Activated naive CD8-positive, alpha-beta T cell (primary cell): ENCODE measurements around the gene DOCK1.
"Not testable (repeated sequence)": the region's sequence is repeated elsewhere in the genome, so short reads cannot be mapped to it uniquely, and the experiment has no call there.

Source experiments
- H3K27ac Mint-ChIP-seq: one replicate; pipeline ENCODE4 v1.8.0; 2021; ENCODE audit warnings: mixed read lengths
- H3K27me3 Mint-ChIP-seq: one replicate; pipeline ENCODE4 v1.8.0; 2021; ENCODE audit warnings: mixed read lengths
- H3K36me3 Mint-ChIP-seq: one replicate; pipeline ENCODE4 v1.8.0; 2021; ENCODE audit warnings: mixed read lengths
- H3K4me1 Mint-ChIP-seq: one replicate; pipeline ENCODE4 v1.8.0; 2021; ENCODE audit warnings: low read depth, mixed read lengths
- H3K4me3 Mint-ChIP-seq: one replicate; pipeline ENCODE4 v1.8.0; 2021; ENCODE audit warnings: mild to moderate bottlenecking, mixed read lengths
- H3K9me3 Mint-ChIP-seq: one replicate; pipeline ENCODE4 v1.8.0; 2021; ENCODE audit warnings: low read depth, mixed read lengths

Gene DOCK1

DNA sequence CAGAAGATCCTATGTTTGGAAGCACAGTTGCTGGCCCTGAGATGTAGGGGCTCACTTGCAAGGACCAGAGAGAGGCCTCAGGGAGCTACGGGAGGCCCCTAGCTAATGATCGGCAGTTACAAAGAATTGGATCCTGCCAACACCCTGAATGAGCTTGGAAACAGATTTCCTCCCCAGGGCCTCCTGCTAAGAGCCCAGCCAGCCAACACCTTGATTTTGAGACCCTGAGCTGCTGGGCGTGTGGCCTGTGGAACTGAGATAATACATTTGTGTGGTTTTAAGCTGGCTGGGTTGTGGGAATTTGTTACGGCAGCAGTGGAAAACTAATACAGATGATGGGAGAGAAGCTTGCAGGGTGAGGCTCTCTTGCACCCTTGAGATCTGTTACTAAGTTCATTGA is 3.9 kb downstream of the DOCK1 start:
- peaks cover 12% of the 10 kb centered on the region for H3K27me3 Mint-ChIP-seq
- H3K4me3 Mint-ChIP-seq, result no peak overlapping the region
- H3K9me3 Mint-ChIP-seq, result no peaks in the 10 kb centered on the region
- H3K27ac Mint-ChIP-seq, result no peak overlapping the region
- peaks cover 7% of the 10 kb centered on the region for H3K4me1 Mint-ChIP-seq
- H3K36me3 Mint-ChIP-seq, result no peaks in the 10 kb centered on the region

- H3K9me3 Mint-ChIP-seq, result peaks cover 5% of the 10 kb centered on the region
- no peak overlapping the region for H3K4me3 Mint-ChIP-seq
- no peaks in the 10 kb centered on the region for H3K36me3 Mint-ChIP-seq
- H3K27ac Mint-ChIP-seq, result no peak overlapping the region
- peaks cover 4% of the 10 kb centered on the region for H3K4me1 Mint-ChIP-seq
- H3K27me3 Mint-ChIP-seq, result peaks cover 7% of the 10 kb centered on the region
These were observed 5.0 kb downstream of the DOCK1 start for GRCh38 chr10:126910196-126910595.

DNA sequence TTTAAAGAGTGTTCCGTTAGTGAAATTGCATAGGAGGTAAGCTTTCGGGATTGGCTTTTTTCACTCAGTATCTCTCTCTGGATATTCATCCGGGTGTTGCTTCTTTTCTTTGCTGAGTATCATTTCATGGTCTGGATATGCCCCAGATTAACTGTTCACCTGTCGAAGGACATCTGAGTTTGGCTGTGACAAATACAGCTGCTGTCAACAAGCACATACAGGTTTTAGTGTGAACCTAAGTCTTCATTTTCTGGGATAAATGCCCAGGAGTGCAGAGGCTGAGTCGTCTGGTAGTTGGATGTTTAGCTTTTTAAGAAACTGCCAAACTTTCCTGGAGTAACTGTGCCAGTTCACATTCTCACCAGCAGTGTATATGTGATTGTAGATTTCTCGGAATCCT is 5.6 kb downstream of the DOCK1 start:
- H3K4me1 Mint-ChIP-seq, result peaks cover 4% of the 10 kb centered on the region
- H3K36me3 Mint-ChIP-seq, result no peaks in the 10 kb centered on the region
- peaks cover 5% of the 10 kb centered on the region for H3K9me3 Mint-ChIP-seq
- H3K27ac Mint-ChIP-seq, result no peak overlapping the region
- peaks cover 7% of the 10 kb centered on the region for H3K27me3 Mint-ChIP-seq
- H3K4me3 Mint-ChIP-seq, result no peak overlapping the region

DNA sequence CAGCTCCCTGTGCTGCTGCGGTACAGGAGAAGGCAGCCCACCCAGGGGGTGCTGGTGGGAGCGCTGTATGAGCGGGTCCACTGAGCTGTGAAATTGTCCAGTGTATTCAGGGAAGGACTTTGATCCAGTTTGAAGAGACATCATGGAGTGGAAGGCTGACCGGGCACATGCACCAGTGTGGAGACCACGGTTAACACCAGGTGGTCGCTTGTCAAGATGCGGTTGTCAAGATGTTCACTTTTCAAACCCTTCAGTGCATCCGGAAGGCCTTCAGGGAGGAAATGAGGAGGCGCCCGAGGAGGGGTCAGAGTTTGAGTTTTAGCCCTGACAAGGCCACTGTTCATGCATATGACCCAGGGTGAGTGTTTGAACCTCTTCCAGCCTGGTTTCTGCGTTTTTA is 6.1 kb downstream of the DOCK1 start:
- peaks cover 5% of the 10 kb centered on the region for H3K9me3 Mint-ChIP-seq
- H3K4me1 Mint-ChIP-seq, result peaks cover 4% of the 10 kb centered on the region
- no peak overlapping the region for H3K4me3 Mint-ChIP-seq
- H3K27me3 Mint-ChIP-seq, result peaks cover 7% of the 10 kb centered on the region
- no peak overlapping the region for H3K27ac Mint-ChIP-seq
- H3K36me3 Mint-ChIP-seq, result no peaks in the 10 kb centered on the region

DNA sequence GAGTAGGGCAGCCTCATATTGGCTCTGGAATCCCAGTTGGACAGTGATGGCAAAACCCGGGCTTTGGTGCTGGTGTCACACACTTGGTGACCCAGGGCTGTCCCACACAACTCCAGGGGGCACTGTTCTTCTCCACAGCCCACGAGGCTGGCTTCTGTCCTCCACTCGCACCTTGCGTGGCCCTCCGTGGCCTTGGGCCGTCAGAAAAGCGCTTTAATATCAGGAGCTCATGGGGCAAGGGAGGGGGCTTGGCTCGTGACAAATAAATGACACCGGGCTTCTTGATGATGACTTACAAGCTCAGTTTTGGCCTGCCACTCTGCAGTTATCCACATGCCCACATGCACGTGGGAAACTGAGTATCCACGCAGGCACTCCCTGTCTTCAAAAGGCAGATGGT is 8.1 kb downstream of the DOCK1 start:
- Mint-ChIP-seq H3K27me3 (no peaks in the 10 kb centered on the region), H3K36me3 (no peaks in the 10 kb centered on the region), H3K9me3 (peaks cover 5% of the 10 kb centered on the region), H3K27ac (no peak overlapping the region), H3K4me1 (no peaks in the 10 kb centered on the region), H3K4me3 (no peak overlapping the region)

- H3K36me3 Mint-ChIP-seq, result no peaks in the 10 kb centered on the region
- no peaks in the 10 kb centered on the region for H3K27me3 Mint-ChIP-seq
- peaks cover 5% of the 10 kb centered on the region for H3K9me3 Mint-ChIP-seq
- no peaks in the 10 kb centered on the region for H3K4me1 Mint-ChIP-seq
- no peak overlapping the region for H3K4me3 Mint-ChIP-seq
- no peak overlapping the region for H3K27ac Mint-ChIP-seq
These were observed 9.3 kb downstream of the DOCK1 start for GRCh38 chr10:126914561-126914960.

GRCh38 chr10:126916952-126917351 is 11.7 kb downstream of the DOCK1 start:
- not testable (repeated sequence) for H3K9me3 Mint-ChIP-seq, H3K4me1 Mint-ChIP-seq, H3K36me3 Mint-ChIP-seq, H3K4me3 Mint-ChIP-seq, H3K27me3 Mint-ChIP-seq, H3K27ac Mint-ChIP-seq

- Mint-ChIP-seq H3K9me3 (peaks cover 5% of the 10 kb centered on the region), H3K4me3 (no peak overlapping the region), H3K27me3 (no peaks in the 10 kb centered on the region), H3K36me3 (peaks cover 2% of the 10 kb centered on the region), H3K27ac (no peak overlapping the region), H3K4me1 (no peaks in the 10 kb centered on the region)
These were observed 12.1 kb downstream of the DOCK1 start for GRCh38 chr10:126917375-126917774.

GRCh38 chr10:126917975-126918908 is 13.0 kb downstream of the DOCK1 start:
- no peaks in the 10 kb centered on the region for H3K27me3 Mint-ChIP-seq
- no peak overlapping the region for H3K4me3 Mint-ChIP-seq
- no peak overlapping the region for H3K27ac Mint-ChIP-seq
- H3K4me1 Mint-ChIP-seq, result no peaks in the 10 kb centered on the region
- H3K36me3 Mint-ChIP-seq, result peaks cover 2% of the 10 kb centered on the region
- peaks cover 5% of the 10 kb centered on the region for H3K9me3 Mint-ChIP-seq

- Mint-ChIP-seq H3K9me3 (peaks cover 5% of the 10 kb centered on the region), H3K4me1 (no peaks in the 10 kb centered on the region), H3K4me3 (no peak overlapping the region), H3K27ac (no peak overlapping the region), H3K36me3 (peaks cover 2% of the 10 kb centered on the region), H3K27me3 (no peaks in the 10 kb centered on the region)
These were observed 14.2 kb downstream of the DOCK1 start for GRCh38 chr10:126919426-126919825.

GRCh38 chr10:126921162-126921561 is 15.9 kb downstream of the DOCK1 start:
- H3K27ac Mint-ChIP-seq, result no peak overlapping the region
- peaks cover 2% of the 10 kb centered on the region for H3K36me3 Mint-ChIP-seq
- no peaks in the 10 kb centered on the region for H3K4me1 Mint-ChIP-seq
- H3K27me3 Mint-ChIP-seq, result no peaks in the 10 kb centered on the region
- H3K9me3 Mint-ChIP-seq, result no peaks in the 10 kb centered on the region
- H3K4me3 Mint-ChIP-seq, result no peak overlapping the region

DNA sequence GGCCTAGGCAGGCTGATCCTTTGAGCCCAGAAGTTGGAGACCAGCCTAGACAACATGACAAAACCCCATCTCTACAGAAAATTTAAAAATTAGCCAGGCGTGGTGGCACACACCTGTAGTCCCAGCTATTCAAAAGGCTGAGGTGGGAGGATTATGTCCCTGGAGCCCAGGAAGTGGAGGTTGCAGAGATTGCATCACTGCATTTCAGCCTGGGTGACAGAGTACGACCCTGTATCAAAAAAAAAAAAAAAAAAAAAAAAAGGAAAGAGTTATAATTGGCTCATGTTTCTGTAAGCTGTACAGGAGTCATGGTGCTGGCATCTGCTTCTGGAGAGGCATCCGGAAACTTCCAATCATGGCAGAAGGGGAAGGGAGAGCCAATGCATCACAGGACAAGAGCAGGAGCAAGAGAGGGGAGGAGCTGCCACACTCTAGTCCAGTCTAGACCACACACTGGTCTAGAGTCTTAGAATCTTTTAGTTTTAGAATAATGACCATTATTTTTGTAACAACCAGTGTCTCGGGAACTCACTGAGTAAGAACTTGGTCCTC is 16.8 kb downstream of the DOCK1 start:
- Mint-ChIP-seq H3K27me3 (no peaks in the 10 kb centered on the region), H3K9me3 (no peaks in the 10 kb centered on the region), H3K27ac (no peak overlapping the region)

GRCh38 chr10:126924180-126924914 is 19.1 kb downstream of the DOCK1 start:
- no peaks in the 10 kb centered on the region for H3K27me3 Mint-ChIP-seq
- no peaks in the 10 kb centered on the region for H3K4me1 Mint-ChIP-seq
- H3K36me3 Mint-ChIP-seq, result peaks cover 2% of the 10 kb centered on the region
- H3K9me3 Mint-ChIP-seq, result no peaks in the 10 kb centered on the region
- no peak overlapping the region for H3K27ac Mint-ChIP-seq
- no peak overlapping the region for H3K4me3 Mint-ChIP-seq

More for the DNA sequence above, 16.8 kb downstream of the DOCK1 start:
- H3K4me1 Mint-ChIP-seq, result no peaks in the 10 kb centered on the region
- H3K4me3 Mint-ChIP-seq, result no peak overlapping the region
- peaks cover 2% of the 10 kb centered on the region for H3K36me3 Mint-ChIP-seq

DNA sequence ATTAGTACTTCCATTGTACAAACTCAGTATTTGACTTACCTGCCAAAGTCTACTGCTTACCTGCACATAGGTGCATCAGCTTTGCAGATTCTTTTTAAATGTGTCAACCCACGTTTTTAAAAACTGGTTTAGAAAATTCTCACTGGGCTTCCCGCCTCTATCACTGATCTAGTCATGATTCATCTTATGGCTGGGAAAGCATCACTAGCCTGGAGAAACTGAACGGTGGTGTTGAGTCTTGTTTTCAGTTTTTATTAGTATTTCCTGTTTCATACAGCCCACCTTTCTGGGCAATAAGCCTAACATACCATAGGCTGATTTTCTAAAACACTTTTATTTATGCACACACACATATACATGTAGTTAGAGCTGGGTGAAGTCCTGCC is 19.7 kb downstream of the DOCK1 start:
- Mint-ChIP-seq H3K4me1 (no peaks in the 10 kb centered on the region), H3K27me3 (no peaks in the 10 kb centered on the region), H3K9me3 (no peaks in the 10 kb centered on the region), H3K27ac (no peak overlapping the region), H3K4me3 (no peak overlapping the region), H3K36me3 (peaks cover 2% of the 10 kb centered on the region)

GRCh38 chr10:126926568-126926967 is 21.3 kb downstream of the DOCK1 start:
- Mint-ChIP-seq H3K27ac (no peak overlapping the region), H3K9me3 (no peaks in the 10 kb centered on the region), H3K36me3 (no peaks in the 10 kb centered on the region), H3K4me3 (no peak overlapping the region), H3K27me3 (no peaks in the 10 kb centered on the region), H3K4me1 (no peaks in the 10 kb centered on the region)
